Measurements from ENCODE around the gene KRTAP22-2. TPM values are rescaled to one million over a fixed set of nuclear protein-coding genes. Genes with fewer than 3 reads are reported as not detected.

The KRTAP22-2 gene
- total RNA-seq, 6 experiments from 2014 or later, result not detected

- Mint-ChIP-seq H3K27me3 (ENCODE audit: insufficient read depth) (no peaks in the 10 kb centered on the region; the same call in 1 of the 2 replicates), H3K4me1 (ENCODE audit: low read depth) (no peaks in the 10 kb centered on the region), H3K36me3 (ENCODE audit: low read depth) (no peaks in the 10 kb centered on the region), H3K9me3 (peaks cover 52% of the 10 kb centered on the region), H3K27ac (no peak within 1 kb of the TSS), H3K4me3 (no peak within 1 kb of the TSS)
- no peak for TF ChIP-seq CTCF (IDR thresholded peaks at IDR 0.05)
- DNase-seq, result no peak
These were observed 8.6 kb upstream of the KRTAP22-2 start, which contains the start of gene KRTAP6-2 for GRCh38 chr21:30598802-30599201. TSS of gene KRTAP6-2 (minus strand) at chr21:30598902. CDS start at chr21:30598874, 28 bp downstream.

DNA sequence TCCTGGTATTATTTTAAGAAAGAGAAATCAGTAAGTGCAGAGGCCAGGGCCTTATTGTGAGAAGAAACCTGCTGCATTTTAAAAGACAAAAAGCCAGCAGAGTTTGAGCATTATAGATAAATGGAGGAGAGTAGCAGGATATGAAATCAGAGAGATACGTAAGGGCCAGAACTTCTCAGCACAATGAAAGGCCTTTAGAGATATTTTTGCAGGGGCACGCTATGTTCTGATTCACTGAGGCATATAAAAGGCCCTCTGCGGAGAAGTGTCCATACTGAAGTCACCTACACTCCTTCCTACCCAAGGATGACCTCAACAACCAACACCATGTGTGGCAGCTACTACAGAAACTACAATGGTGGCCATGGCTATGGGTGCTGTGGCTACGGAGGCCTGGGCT lies 1.9 kb upstream of the KRTAP22-2 start, which contains the start of gene KRTAP6-3:
KRTAP6-3 (plus strand) TSS at position 301 of the 400 bp plus-strand sequence; CDS start at position 307, 6 bp downstream.
- H3K9me3 Mint-ChIP-seq, result peaks cover 43% of the 10 kb centered on the region
- TF ChIP-seq CTCF (IDR thresholded peaks at IDR 0.05), result no peak
- H3K27ac Mint-ChIP-seq, result no peak within 1 kb of the TSS
- no peaks in the 10 kb centered on the region for H3K4me1 Mint-ChIP-seq (ENCODE audit: low read depth)
- DNase-seq, result no peak
- H3K36me3 Mint-ChIP-seq (ENCODE audit: low read depth), result no peaks in the 10 kb centered on the region; the same call in 1 of the 2 replicates
- no peak within 1 kb of the TSS for H3K4me3 Mint-ChIP-seq
- no peaks in the 10 kb centered on the region; the same call in 1 of the 2 replicates for H3K27me3 Mint-ChIP-seq (ENCODE audit: insufficient read depth)

DNA sequence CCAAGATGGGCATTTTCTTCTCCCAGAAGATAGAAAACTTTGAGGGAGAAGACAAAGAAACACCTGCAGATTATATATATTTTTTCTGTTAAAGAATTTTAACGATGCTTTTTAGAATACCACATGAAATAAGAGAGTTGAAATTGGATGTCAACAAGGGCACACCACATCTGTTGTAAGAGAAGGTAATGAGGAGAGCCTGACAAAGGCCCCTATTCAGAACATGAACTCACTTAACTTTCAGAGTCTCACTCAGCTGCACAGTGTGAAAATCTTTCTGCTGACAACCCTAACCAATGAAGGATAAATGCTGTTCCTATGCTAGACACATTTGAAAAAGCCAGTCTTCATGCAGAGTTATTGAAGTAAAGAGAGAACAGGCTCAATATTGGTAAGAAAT lies 7.3 kb downstream of the KRTAP22-2 start:
- Mint-ChIP-seq H3K27ac (no peak overlapping the region), H3K4me3 (no peak overlapping the region), H3K36me3 (ENCODE audit: low read depth) (peaks cover 12% of the 10 kb centered on the region), H3K4me1 (ENCODE audit: low read depth) (no peaks in the 10 kb centered on the region), H3K9me3 (peaks cover 30% of the 10 kb centered on the region), H3K27me3 (ENCODE audit: insufficient read depth) (no peaks in the 10 kb centered on the region)
- DNase-seq, result no peak
- no peak for TF ChIP-seq CTCF (IDR thresholded peaks at IDR 0.05)

- TF ChIP-seq CTCF (IDR thresholded peaks at IDR 0.05), result no peak
- Mint-ChIP-seq H3K27ac (no peak overlapping the region), H3K9me3 (peaks cover 33% of the 10 kb centered on the region), H3K4me3 (no peak overlapping the region), H3K27me3 (ENCODE audit: insufficient read depth) (no peaks in the 10 kb centered on the region), H3K4me1 (ENCODE audit: low read depth) (no peaks in the 10 kb centered on the region), H3K36me3 (ENCODE audit: low read depth) (peaks cover 16% of the 10 kb centered on the region)
- no peak for DNase-seq
These were observed 10.1 kb downstream of the KRTAP22-2 start for GRCh38 chr21:30580132-30580531.

DNA sequence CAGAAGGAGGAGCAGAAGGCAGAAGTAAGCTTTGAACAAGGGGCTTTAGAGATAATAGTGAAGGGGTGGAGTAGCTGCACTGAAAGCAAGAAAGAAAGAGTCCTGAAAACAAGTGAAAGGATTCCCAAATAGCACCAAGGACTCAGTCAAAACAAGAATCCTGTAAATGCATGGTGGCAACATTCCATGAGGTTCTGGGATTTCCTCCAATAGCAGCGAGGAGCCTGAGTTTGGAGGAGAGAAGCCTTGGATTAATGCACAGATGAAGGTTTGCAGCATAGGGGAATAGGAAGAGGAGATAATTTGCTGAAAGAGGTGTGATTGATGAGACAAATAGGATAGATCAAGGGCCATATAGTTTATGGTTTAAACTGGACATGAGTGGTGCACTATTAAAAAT lies 10.9 kb downstream of the KRTAP22-2 start:
- TF ChIP-seq CTCF (IDR thresholded peaks at IDR 0.05), result no peak
- DNase-seq, result no peak
- Mint-ChIP-seq H3K27me3 (ENCODE audit: insufficient read depth) (no peaks in the 10 kb centered on the region), H3K4me3 (no peak overlapping the region), H3K4me1 (ENCODE audit: low read depth) (no peaks in the 10 kb centered on the region), H3K27ac (no peak overlapping the region), H3K36me3 (ENCODE audit: low read depth) (peaks cover 8% of the 10 kb centered on the region; the same call in 1 of the 2 replicates), H3K9me3 (peaks cover 26% of the 10 kb centered on the region)
